HepG2 (cell line): Measurements from ENCODE around the gene NPEPL1. TPM values are rescaled to one million over a fixed set of nuclear protein-coding genes. Genes with fewer than 3 reads are reported as not detected.

Experiments
- BCL6 ChIP-seq: IDR thresholded peaks from 2 replicates; pipeline ENCODE4 v1.6.1; 2016; ENCODE audit warnings: missing genetic modification reagents, missing compliant biosample characterization
- CAMTA2 ChIP-seq: sonication (generic); formaldehyde crosslinking; IDR thresholded peaks from 2 replicates; pipeline ENCODE4 v1.4.0; 2020; ENCODE audit warnings: mild to moderate bottlenecking, missing genetic modification reagents, borderline replicate concordance
- CENPBD1 ChIP-seq: sonication (generic); formaldehyde crosslinking; IDR thresholded peaks from 2 replicates; pipeline ENCODE4 v1.8.0; 2022; ENCODE audit warnings: missing genetic modification reagents, low read depth, mild to moderate bottlenecking, borderline replicate concordance
- CSRNP2 ChIP-seq: sonication (generic); formaldehyde crosslinking; conservative IDR thresholded peaks from 2 replicates; pipeline ENCODE4 v1.8.0; 2022; ENCODE audit warnings: low read depth, missing genetic modification reagents
- FOXO1 ChIP-seq: sonication (generic); formaldehyde crosslinking; IDR thresholded peaks from 2 replicates; pipeline ENCODE4 v1.4.0; 2020; ENCODE audit warnings: missing genetic modification reagents
- HHEX ChIP-seq: IDR thresholded peaks from 2 replicates; pipeline ENCODE4 v1.6.1; 2016; ENCODE audit warnings: control low read depth
- MBNL3 ChIP-seq: fragments of 250-450 bp; sonication (Bioruptor Pico); conservative IDR thresholded peaks from 2 replicates; pipeline ENCODE4 v1.8.0; 2022; ENCODE audit warnings: mild to moderate bottlenecking, inconsistent platforms
- NCOA2 ChIP-seq: sonication (generic); formaldehyde crosslinking; IDR thresholded peaks from 2 replicates; pipeline ENCODE4 v1.8.0; 2022; ENCODE audit warnings: inconsistent platforms
- SNAI1 ChIP-seq: sonication (generic); formaldehyde crosslinking; IDR thresholded peaks from 2 replicates; pipeline ENCODE4 v1.5.0; 2020; ENCODE audit warnings: mild to moderate bottlenecking, missing genetic modification reagents, borderline replicate concordance
- SSRP1 ChIP-seq: IDR thresholded peaks from 2 replicates; pipeline ENCODE4 v1.6.1; 2016; ENCODE audit warnings: control low read depth
- TCF12 ChIP-seq, 2 experiments: fragments of 450-650 bp in 1 of 2; sonication (generic) in 1 of 2; formaldehyde crosslinking in 1 of 2; IDR thresholded peaks; 2 replicates each; pipeline versions ENCODE4 v1.6.1 to v1.8.0; 2017 to 2022; ENCODE audit warnings: antibody characterized with exemption in 1 of 2, mild to moderate bottlenecking in 1 of 2, missing genetic modification reagents in 1 of 2, moderate library complexity in 1 of 2
- U2AF1 ChIP-seq: fragments of 200-400 bp; formaldehyde crosslinking; optimal IDR thresholded peaks from 2 replicates; pipeline ENCODE3; 2017; ENCODE audit warnings: mild to moderate bottlenecking, low read depth, low read length
- ZBTB42 ChIP-seq: sonication (generic); formaldehyde crosslinking; IDR thresholded peaks from 2 replicates; pipeline ENCODE4 v1.5.0; 2020; ENCODE audit warnings: mild to moderate bottlenecking, missing genetic modification reagents
- ZC3H13 ChIP-seq: sonication (generic); formaldehyde crosslinking; IDR thresholded peaks from 2 replicates; pipeline ENCODE4 v1.8.1; 2023; ENCODE audit warnings: mild to moderate bottlenecking, missing genetic modification reagents, moderate library complexity
- ZGPAT ChIP-seq: IDR thresholded peaks from 2 replicates; pipeline ENCODE4 v1.6.1; 2016; ENCODE audit warnings: mild to moderate bottlenecking
- ZMYM3 ChIP-seq: sonication (generic); formaldehyde crosslinking; IDR thresholded peaks from 2 replicates; pipeline ENCODE4 v1.5.1; 2020; ENCODE audit warnings: mild to moderate bottlenecking, missing genetic modification reagents
- ZNF224 ChIP-seq: sonication (generic); formaldehyde crosslinking; IDR thresholded peaks from 2 replicates; pipeline ENCODE4 v1.5.0; 2020; ENCODE audit warnings: mild to moderate bottlenecking, missing genetic modification reagents
- ZNF280D ChIP-seq: sonication (generic); formaldehyde crosslinking; IDR thresholded peaks from 2 replicates; pipeline ENCODE4 v1.5.1; 2020; ENCODE audit warnings: mild to moderate bottlenecking, missing genetic modification reagents
- ZNF605 ChIP-seq: sonication (generic); formaldehyde crosslinking; IDR thresholded peaks from 2 replicates; pipeline ENCODE4 v1.8.0; 2022; ENCODE audit warnings: mild to moderate bottlenecking, missing genetic modification reagents
- ZNF615 ChIP-seq: sonication (generic); formaldehyde crosslinking; IDR thresholded peaks from 2 replicates; pipeline ENCODE4 v1.5.0; 2020; ENCODE audit warnings: mild to moderate bottlenecking, missing genetic modification reagents, borderline replicate concordance
- ZNF652 ChIP-seq: IDR thresholded peaks from 2 replicates; pipeline ENCODE4 v1.6.1; 2016; ENCODE audit warnings: low read depth, borderline replicate concordance
- ZNF761 ChIP-seq: sonication (generic); formaldehyde crosslinking; conservative IDR thresholded peaks from 2 replicates; pipeline ENCODE4 v1.4.0; 2020; ENCODE audit warnings: mild to moderate bottlenecking, missing genetic modification reagents
- ZSCAN20 ChIP-seq: sonication (generic); formaldehyde crosslinking; IDR thresholded peaks from 2 replicates; pipeline ENCODE4 v1.4.0; 2020; ENCODE audit warnings: missing genetic modification reagents, mild to moderate bottlenecking, borderline replicate concordance
- ZSCAN29 ChIP-seq: sonication (generic); formaldehyde crosslinking; conservative IDR thresholded peaks from 2 replicates; pipeline ENCODE4 v1.4.0; 2020; ENCODE audit warnings: mild to moderate bottlenecking, missing genetic modification reagents
- polyA plus RNA-seq, 8 experiments: library from polyadenylated mRNA; depleted of rRNA in 3 of 8; stranded (reverse) in 7 of 8; unstranded in 1 of 8; fragments of >200 nt; fragmentation: Illumina TruSeq in 4 of 8; extraction: Trizol in 4 of 8; gene quantifications; 2 replicates each; pipeline versions ENCODE4 v1.2.1 to v1.2.3, GENCODE V29; 2011 to 2016; ENCODE audit warnings: low read depth in 4 of 8, missing spikeins in 1 of 8, mixed read lengths in 1 of 8; ENCODE audit not compliant: insufficient read depth in 1 of 8
- total RNA-seq, 5 experiments: library from RNA; depleted of rRNA; stranded (reverse); fragments of >200 nt; fragmentation: Illumina TruSeq; extraction: Trizol; gene quantifications; 2 replicates each; pipeline ENCODE4 v1.2.3, GENCODE V29; 2016; ENCODE audit warnings: low read depth in 1 of 5

NPEPL1 gene
- total and polyA plus RNA-seq, 2 of the 13 experiments (the other 11 are each of a cell fraction or from before 2014, with no cell fraction given), result 4.1 to 7.5 TPM

GRCh38 chr20:58650776-58651558, 41.6 kb upstream of the NPEPL1 start, which contains the start of gene STX16 (continued):
- peak; percentile 67; the same call in 1 of the 2 replicates for TF ChIP-seq ZBTB42 (CRISPR knock-in tag)
- peak; percentile 98 for TF ChIP-seq ZC3H13 (CRISPR knock-in tag)
- peak; percentile 92; the same call in 1 of the 2 replicates for TF ChIP-seq SSRP1 (CRISPR knock-in tag)
- TF ChIP-seq ZMYM3 (CRISPR knock-in tag), result peak; percentile 98
- TF ChIP-seq CAMTA2 (CRISPR knock-in tag), result peak; percentile 99
- TF ChIP-seq U2AF1, result peak; percentile 99
- peak; percentile 95; the same call in 1 of the 2 replicates for TF ChIP-seq CSRNP2
- TF ChIP-seq HHEX (CRISPR knock-in tag), result no peak
- peak; percentile 98 for TF ChIP-seq ZSCAN29 (CRISPR knock-in tag)
- TF ChIP-seq BCL6 (CRISPR knock-in tag), result peak; percentile 84
- TF ChIP-seq ZNF652 (CRISPR knock-in tag), result peak; percentile 68
- TF ChIP-seq TCF12 (IDR thresholded peaks at IDR 0.05), result no peak
- peak; percentile 97 for TF ChIP-seq TCF12 (CRISPR knock-in tag; IDR thresholded peaks at IDR 0.05)
- peak; percentile 82 for TF ChIP-seq ZNF224
- TF ChIP-seq ZSCAN20 (CRISPR knock-in tag), result peak; percentile 62; the same call in 1 of the 2 replicates
- TF ChIP-seq ZNF605 (CRISPR knock-in tag), result peak; percentile 99
- TF ChIP-seq FOXO1 (CRISPR knock-in tag), result peak; percentile 97
- peak; percentile 99 for TF ChIP-seq SNAI1 (CRISPR knock-in tag)
- peak; percentile 99 for TF ChIP-seq ZNF761
- TF ChIP-seq ZNF615, result peak; percentile 95
- peak; percentile 99 for TF ChIP-seq ZNF280D (CRISPR knock-in tag)
- peak; percentile 96 for TF ChIP-seq CENPBD1 (CRISPR knock-in tag)
- TF ChIP-seq ZGPAT (CRISPR knock-in tag), result peak; percentile 100
- no peak for TF ChIP-seq MBNL3 (CRISPR knock-in tag)
- peak; percentile 87 for TF ChIP-seq NCOA2 (CRISPR knock-in tag)
